GM21526 (cell line): Measurements from ENCODE around the gene MRPL18.
"Not testable (repeated sequence)": the region's sequence is repeated elsewhere in the genome, so short reads cannot be mapped to it uniquely, and the experiment has no call there.

Source experiments
- ATAC-seq: cut with Tn5 transposase; IDR thresholded peaks from one replicate; pipeline ENCODE4 v1.9.1; 2021; ENCODE audit warnings: moderate library complexity; ENCODE audit not compliant: unreplicated experiment, low FRiP score

MRPL18 gene

DNA sequence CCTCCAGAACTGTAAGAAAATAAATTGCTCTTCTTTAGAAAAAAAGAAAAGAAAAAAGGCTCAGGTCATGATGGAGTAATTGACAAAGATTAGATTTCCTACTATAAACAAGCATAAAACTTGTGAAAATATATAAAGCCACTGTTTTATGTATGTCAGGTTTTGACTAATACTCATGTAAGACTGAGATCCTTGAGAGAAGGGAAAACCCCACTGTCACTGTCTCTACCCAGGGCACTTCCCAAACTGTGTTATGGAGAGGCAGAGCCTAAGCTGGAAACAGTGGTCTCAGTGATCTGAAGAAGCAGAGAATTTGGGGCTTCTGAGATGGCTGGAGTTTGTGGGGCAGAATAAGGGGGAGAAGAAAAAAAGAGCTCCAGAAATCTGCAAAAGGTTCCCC lies 20.8 kb upstream of the MRPL18 start:
- ATAC-seq = no peak

DNA sequence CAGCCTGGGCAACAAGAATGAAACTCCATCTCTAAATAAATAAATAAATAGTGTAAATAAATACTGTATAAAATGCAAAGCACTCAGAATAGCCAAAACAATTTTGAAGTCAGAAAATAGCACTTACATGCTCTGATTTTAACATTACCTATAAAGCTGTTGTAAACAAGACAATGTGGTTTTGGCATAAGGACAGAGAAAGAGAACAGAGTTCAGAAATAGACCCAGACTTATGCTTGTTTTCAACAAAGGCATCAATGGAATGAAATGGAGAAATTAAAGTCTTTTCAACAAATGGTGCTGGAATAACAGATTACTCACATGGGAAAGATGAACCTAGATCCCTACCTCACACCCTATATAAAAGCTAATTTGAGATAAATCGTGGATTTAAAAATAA lies 18.1 kb upstream of the MRPL18 start:
- no peak for ATAC-seq

DNA sequence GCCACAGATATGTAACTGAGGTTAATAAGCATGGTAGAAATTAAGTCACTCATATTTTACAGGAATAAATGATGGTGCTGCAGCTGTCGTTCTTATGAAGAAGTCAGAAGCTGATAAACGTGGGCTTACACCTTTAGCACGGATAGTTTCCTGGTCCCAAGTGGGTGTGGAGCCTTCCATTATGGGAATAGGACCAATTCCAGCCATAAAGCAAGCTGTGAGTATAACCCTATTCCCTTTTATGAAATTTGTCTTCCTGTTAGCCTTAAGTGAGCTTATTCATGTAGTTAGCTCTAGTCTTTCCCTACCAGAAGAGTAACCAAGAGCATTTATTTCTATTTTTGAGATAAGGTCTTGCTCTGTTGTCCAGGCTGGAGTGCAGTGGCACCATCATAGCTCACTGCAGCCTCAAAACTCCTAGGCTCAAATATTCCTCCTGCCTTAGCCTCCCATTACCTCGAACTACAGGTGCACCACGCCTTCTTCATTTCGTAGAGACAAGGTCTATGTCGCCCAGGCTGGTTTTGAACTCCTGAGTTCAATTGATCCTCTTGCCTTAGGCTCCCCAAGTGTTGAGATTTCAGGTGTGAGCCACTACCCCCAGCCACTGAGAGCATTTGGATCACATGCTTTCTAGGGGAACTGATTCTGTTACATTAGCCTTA lies 12.9 kb upstream of the MRPL18 start:
- ATAC-seq = no peak

DNA sequence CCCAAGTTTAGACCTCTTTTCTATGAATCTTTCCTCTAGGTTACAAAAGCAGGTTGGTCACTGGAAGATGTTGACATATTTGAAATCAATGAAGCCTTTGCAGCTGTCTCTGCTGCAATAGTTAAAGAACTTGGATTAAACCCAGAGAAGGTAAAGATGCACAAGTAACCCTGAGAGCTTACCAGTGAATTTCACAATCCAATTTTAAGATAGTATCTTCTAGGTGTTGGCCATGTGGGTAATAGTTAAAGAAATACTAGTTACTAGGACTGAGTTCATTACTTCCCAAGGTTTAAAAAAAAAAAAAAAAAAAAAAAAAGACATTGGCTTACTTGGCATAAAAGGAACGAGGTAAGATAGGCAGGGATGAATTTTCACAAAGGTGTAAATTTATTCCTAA lies 12.1 kb upstream of the MRPL18 start:
- no peak for ATAC-seq

DNA sequence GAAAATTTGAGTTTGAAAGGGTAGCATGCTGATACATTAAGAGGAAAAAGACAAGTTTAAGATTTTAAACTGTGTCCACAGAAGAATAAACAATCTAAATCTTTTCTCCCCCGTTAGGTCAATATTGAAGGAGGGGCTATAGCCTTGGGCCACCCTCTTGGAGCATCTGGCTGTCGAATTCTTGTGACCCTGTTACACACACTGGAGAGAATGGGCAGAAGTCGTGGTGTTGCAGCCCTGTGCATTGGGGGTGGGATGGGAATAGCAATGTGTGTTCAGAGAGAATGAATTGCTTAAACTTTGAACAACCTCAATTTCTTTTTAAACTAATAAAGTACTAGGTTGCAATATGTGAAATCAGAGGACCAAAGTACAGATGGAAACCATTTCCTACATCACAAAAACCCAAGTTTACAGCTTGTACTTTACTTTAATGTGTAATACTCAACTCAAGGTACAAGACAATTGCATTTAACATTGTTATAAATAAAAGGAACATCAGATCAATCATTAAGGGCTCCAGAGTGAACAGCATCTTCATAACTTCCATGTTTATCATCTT lies 11.6 kb upstream of the MRPL18 start:
- no peak for ATAC-seq

DNA sequence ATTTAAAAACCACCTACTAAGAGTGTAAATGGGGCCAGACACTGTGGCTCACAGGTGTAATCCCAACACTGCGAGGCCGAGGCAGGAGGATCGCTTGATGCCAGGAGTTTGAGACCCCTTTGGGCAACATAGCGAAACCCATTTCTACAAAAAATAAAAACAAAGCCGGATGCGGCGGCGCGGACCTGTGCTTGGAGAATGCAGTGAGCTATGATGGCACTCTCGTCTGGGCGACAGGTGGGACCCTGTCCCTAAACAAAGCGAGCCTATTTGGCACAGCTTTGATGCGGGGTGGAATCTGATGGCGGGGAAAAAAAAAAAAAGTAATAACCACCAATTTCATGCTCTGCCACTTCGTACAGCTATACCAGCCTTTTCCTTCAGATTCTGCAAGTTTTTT lies 2.0 kb upstream of the MRPL18 start:
- ATAC-seq = no peak

DNA sequence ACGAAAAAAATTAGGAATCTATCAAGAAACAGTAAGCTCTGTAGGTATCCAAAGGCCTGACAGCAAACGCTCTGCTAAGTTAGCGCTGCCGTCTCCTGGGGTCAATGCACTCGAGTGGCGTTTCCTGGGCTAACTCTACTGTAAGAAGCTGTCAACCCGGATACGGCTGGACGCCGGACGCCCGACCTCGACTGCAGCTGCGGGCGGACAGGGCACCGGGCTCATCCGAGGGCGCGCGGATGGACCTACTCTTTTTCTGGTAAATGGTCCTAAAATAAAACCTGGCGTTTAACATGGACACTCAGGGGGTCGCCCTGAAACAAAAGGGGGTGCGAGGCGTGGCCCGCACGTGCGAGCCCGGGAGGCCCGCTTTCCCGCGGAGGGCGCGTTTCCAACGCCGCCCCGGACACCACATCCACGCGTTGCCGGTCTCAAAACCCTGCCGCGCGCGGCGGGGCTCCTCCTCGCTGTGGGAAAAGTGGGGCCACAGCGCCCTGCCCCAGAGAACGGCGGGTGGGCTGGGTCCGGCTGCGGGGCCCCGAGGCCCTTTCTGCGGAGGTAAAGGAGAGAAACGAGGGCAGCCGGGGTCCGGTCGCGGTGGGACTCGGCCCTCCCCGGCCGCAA lies 1.4 kb upstream of the MRPL18 start:
- no peak for ATAC-seq

DNA sequence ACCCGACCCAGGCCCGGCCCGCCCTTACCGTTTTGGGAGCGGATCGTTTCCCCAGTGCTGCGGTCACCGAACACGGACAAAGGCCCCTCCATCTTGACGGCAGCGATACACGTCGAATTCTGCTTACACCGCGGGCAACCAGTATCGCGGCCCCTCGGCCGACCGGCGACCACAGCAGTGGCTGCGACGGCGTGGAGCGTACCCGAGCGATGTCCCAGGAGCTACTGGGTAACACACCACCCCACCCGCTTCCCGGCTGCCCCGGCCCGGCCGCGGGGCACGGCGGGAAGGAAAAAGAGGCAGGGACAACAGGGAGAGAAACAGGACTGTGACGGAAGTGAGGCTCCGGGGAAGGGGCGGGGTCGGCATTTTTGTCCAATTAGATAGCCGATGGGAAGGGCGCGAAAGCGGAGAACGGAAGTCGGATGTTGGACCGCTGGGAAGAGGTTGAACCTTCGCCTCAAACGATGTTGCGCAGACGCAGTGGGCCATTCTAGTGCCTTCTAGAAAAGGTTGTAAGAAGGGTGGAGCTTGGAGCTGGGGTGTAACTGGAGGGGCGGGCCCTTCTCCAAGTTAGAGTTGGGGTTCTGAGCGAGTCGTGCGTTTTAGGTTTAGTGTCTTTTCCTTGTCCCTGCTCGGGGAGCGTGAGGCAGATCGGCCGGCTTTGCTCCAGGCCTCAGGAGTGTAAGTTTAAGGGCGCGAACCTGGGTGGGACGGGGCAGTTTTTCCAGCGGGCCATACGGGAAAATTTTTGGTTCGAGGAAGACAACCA lies 704 bp upstream of the MRPL18 start, which contains the start of gene TCP1:
TSS of gene TCP1 (minus strand) at position 226 of the 772 bp plus-strand sequence. CDS start at position 92, 134 bp downstream.
- peak; percentile 67 for ATAC-seq

DNA sequence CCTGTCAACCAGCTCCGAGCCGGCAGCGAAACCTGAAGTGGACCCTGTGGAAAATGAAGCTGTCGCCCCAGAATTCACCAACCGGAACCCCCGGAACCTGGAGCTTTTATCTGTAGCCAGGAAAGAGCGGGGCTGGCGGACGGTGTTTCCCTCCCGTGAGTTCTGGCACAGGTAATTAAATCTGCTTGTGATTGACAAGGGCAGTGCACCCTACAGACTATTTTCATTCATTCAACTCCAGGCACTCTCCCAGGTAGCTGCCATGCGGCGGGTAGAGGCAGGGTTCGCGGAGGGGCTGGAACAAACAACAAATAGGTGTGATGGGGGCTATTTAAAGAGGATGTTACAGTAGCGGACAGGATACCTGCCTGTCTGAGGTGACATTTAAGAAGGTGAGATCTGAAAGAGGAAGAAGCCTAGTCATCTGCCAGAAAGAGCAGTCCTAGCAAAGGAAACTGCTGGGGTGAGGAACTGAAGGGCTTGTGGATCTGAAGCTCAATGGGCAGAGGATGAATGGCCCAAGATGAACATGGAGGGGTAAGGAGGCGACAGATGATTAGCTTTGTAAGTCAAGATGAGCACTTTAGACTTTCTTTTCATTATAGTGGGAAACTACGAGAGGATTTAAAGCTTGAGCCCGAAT lies 810 bp downstream of the MRPL18 start:
- ATAC-seq = no peak

DNA sequence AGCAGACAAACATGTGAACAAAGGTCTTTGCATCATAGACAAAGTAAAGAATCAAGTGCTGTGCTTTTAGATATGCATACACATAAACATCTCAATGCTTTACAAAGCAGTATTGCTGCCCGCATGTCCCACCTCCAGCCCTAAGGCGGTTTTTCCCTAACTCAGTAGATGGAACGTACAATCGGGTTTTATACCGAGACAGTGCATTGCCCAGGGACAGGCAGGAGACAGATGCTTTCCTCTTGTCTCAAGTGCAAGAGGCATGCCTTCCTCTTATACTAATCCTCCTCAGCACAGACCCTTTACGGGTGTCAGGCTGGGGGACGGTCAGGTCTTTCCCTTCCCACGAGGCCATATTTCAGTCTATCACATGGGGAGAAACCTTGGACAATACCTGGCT lies 4.7 kb downstream of the MRPL18 start:
- ATAC-seq = not testable (repeated sequence)

DNA sequence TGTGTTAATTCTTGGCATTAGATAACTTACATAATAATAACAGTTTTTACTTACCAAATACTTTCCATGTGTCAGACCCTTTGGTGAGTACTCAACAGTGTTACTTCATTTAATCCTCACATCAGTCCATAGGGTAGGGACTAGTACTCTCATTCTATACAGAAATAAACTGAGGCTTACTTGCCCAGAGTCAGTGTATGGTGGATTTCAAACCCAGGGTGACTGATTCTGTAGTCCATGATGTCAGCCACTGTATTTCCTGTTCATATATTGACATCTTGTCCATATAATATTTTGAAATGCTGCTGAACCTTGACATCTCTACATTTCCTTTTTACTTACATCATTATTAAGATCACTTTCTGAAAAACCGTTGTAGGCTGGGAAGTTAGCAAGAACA lies 7.3 kb downstream of the MRPL18 start:
- no peak for ATAC-seq

DNA sequence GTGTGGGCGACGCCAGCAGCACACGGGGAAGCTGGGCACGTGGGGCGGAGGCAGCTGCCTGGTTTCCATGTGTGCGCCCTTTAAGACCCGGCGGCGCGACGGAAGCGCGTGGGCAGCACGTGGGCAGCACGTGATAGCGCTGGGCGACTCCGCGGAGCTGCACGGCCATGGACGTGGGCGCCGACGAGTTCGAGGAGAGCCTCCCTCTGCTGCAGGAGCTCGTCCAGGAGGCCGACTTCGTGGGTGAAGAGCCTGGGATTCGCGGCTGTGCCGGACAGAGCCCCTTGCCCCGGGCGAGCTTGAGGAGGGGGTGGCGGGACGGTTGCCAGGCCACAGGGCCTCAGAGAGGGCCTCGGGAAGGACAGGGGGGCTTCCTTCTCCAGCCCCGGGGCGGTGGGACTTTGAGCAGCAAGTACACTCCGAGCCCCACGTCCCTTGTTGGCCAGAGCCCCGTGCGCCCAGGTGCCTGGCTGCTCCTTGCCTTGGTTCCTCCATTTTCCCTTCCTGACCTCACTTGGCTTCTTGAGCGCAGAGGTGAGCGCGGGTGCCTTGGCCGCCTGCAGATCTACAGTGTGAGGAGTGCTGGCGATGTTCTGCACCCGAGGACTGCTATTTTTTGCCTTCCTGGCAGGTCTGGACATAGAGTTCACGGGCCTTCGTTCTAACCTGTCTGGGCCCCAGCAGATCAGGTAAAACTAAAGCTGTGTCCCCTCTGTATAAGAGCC lies 10.0 kb downstream of the MRPL18 start, which contains the start of gene PNLDC1:
TSS of gene PNLDC1 (plus strand) at position 136 of the 725 bp plus-strand sequence. CDS start at position 168, 32 bp downstream.
- no peak for ATAC-seq

DNA sequence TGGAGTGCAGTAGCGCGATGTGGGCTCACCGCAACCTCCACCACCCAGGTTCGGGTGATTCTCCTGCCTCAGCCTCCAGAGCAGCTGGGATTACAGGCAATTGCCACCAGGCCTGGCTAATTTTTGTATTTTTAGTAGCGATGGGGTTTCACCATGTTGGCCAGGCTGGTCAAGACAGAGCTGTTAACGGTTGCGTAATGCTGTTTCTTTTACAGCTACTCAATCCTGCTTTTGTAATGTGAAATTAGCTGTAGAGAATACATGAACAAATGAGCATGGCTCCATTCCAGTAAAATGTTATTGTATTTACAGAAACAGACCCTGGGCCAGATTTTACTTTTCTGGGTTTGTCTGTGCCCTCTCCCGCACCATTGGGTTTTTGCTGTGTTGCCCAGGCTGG lies 11.7 kb downstream of the MRPL18 start:
- ATAC-seq = no peak

DNA sequence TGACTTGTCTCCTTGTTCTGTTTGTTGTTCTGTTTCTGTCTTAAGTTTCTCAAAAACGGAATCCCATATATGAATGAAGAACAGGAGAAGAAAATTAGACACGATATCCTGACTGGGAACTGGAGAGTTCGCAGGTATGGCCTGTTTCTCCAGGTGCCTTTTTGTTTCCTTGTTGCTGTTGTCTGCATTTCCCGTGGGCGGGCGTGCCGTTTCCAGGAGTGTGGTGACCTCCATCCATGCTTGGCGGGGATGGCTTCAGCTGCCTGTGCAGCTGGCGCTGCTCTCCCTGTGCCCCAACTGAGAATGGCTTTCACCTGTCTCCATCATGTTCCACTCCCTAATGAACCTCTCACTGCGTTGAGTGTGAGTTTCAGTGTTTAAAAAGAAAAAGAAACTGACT lies 14.2 kb downstream of the MRPL18 start:
- ATAC-seq = no peak

DNA sequence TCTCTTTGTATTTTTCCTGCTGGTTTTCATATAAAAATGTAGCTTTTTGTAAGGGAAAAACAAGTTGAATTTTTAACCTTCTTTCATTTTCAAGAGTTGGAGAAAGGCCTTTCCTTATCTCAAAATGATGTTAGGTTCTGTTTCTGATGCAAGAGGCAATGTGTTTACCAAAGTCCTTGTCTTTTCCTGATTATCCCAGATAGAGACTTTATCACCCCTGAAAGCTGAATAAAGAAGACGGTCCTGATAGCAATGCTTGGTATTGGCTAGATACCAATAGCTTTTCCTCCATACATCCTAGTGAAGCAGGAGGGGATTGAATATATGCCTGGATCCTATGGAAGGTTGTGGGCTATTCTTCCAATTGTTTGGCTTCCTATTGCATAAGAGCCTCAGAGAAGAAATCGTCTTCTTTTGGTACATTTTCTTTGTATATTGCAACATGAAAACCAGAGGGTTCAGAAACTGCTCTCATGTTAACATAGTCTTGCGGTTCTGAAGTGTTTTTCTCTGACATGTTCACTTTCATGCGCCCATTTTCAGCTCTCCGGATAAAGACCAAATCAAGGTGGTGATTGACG lies 15.3 kb downstream of the MRPL18 start:
- ATAC-seq = no peak

DNA sequence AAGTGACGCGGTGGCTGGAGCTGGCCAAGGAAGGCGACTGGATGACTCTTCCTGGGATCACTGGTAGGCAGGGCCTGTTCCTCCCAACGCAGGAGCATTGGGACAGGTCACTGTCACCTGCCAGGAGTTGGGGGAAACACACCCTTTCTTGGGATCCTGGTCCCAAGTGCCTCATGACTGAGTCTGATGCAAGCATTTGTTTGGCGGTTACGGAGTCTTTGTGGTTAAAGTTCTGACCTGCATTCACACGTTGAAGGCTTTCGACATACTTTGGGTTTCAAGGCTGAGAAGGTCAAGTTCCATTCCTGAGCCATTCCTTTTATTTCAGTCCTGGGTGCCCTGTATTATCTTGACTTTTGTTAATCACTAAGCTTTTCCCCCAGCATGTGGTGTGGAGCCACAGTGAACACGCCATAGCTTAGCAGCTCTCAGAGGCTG lies 15.8 kb downstream of the MRPL18 start:
- no peak for ATAC-seq

DNA sequence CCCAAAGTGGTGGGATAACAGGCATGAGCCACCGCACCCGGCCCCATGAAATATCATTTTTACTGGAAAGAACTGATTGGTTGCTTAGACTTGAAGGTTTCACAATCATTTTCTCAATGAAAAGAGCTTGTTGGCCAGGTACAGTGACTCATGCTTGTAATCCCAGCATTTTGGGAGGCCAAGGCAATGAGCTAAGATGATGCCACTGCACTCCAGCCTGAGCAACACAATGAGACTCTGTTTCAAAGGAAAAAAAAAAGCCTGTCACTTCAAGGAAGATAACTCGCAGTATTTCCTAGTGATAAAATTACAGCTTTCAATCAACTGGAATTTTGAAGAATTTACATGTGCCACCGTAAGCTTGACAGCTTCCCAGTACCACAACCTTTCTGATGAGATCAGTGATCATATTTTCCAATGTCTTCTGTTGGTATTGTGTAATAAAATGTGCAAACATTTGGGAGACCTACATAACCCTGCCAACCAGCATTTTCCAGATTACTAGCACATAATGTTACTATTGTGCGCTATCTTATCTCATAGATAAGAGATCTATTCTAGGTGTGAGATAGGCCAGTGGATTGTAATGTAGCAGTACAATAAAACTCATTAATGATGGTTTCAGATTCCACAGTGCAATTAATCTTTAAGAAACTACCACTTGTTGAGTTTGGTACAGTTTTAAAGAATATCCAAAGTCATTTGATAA lies 17.0 kb downstream of the MRPL18 start:
- ATAC-seq = no peak

DNA sequence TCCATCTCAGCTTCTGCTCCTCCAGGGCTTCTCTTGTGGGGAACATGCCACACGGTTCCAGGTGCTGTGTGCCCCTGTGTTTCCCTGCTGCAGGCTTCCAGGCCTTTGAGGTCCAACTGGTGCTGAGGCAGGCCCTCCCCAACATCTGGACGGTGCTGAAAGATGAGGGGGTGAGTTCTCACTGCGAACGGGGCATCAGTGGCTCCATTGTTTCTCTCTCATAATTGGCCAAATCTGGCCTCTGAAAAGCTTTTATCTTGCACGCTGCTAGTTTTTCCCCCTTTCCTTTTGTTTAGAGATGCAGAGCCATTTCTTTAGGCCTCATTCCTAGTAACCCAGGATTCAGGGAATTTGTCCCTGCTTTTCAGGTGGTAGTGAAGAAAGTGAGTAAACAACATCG lies 18.4 kb downstream of the MRPL18 start:
- ATAC-seq = no peak

DNA sequence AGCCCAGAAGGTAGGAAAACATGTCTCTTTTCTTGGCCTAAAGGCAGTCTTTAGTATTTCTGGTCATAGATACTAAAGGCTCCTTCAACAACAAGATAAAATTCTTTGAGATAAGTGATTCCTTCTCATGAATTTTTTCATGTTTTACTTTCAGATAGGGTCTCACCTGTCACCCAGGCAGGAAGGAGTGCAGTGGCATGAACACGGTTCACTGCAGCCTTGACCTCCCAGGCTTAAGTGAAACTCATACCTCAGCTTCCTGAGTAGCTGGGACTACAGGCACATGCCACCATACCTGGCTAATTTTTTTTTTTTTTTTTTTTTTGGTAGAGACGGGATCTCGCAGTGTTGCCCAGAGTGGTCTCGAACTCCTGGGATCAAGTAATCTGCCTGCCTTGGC lies 18.9 kb downstream of the MRPL18 start:
- ATAC-seq = no peak
